ENCODE results near the gene CPT1B.

CPT1B gene

DNA sequence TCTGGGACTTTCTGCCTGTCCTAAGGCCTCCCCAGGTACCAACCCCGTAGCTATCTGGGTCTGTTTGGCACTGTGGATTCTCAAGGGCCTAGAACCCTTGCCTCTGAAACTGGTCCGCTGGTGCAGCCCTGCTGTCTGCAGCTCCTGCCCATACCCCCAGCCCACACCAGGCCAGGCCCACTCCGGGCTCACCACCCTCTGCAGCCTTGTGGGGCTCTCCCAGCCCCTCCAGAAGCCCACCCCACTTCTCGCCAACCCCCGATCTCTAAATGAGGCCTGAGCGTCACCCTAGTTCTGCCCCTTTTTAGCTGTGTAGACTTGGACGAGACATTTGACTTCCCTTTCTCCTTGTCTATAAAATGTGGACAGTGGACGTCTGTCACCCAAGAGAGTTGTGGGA, 27.8 kb downstream of the CPT1B start:
- peaks cover 0 to 21% (median 12%) of the 10 kb centered on the region in 4 donors for H3K4me1 ChIP-seq
- H3K4me3 ChIP-seq: no peak overlapping the region
- H3K27me3 ChIP-seq: peaks cover 0 to 74% of the 10 kb centered on the region in 2 donors
- TF ChIP-seq, protein P1, sequence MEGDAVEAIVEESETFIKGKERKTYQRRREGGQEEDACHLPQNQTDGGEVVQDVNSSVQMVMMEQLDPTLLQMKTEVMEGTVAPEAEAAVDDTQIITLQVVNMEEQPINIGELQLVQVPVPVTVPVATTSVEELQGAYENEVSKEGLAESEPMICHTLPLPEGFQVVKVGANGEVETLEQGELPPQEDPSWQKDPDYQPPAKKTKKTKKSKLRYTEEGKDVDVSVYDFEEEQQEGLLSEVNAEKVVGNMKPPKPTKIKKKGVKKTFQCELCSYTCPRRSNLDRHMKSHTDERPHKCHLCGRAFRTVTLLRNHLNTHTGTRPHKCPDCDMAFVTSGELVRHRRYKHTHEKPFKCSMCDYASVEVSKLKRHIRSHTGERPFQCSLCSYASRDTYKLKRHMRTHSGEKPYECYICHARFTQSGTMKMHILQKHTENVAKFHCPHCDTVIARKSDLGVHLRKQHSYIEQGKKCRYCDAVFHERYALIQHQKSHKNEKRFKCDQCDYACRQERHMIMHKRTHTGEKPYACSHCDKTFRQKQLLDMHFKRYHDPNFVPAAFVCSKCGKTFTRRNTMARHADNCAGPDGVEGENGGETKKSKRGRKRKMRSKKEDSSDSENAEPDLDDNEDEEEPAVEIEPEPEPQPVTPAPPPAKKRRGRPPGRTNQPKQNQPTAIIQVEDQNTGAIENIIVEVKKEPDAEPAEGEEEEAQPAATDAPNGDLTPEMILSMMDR (IDR thresholded peaks at IDR 0.05): no peak
- DNase-seq: no peak
- no peak overlapping the region for H3K27ac ChIP-seq
- H3K9me3 ChIP-seq: no peaks in the 10 kb centered on the region
- no peaks in the 10 kb centered on the region for H3K36me3 ChIP-seq
- intact Hi-C loops (cut with DNase I; ENCODE audit: low total_unique reads): no loop called here

DNA sequence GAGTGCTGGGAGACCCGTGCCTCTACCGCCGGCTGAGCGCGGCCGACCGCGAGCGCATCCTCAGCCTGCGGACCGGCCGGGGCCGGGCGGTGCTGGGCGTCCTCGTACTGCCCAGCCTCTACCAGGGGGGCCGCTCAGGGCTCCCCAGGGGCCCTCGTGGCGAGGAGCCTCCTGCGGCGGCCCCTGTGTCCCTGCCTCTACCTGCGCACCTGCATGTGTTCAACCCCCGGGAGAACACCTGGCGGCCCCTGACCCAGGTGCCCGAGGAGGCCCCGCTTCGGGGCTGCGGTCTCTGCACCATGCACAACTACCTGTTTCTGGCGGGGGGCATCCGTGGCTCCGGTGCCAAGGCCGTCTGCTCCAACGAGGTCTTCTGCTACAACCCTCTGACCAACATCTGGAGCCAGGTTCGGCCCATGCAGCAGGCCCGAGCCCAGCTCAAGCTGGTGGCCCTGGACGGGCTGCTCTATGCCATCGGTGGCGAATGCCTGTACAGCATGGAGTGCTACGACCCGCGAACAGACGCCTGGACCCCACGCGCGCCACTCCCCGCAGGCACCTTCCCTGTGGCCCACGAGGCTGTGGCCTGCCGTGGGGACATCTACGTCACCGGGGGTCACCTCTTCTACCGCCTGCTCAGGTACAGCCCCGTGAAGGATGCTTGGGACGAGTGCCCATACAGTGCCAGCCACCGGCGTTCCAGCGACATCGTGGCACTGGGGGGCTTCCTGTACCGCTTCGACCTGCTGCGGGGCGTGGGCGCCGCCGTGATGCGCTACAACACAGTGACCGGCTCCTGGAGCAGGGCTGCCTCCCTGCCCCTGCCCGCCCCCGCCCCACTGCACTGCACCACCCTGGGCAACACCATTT, 29.1 kb downstream of the CPT1B start:
- intact Hi-C loops (cut with DNase I; ENCODE audit: low total_unique reads): no loop called here
- peaks cover 0 to 87% of the 10 kb centered on the region in 2 donors for H3K27me3 ChIP-seq
- H3K27ac ChIP-seq: no peak overlapping the region
- H3K9me3 ChIP-seq: no peaks in the 10 kb centered on the region
- TF ChIP-seq, protein P1 (IDR thresholded peaks at IDR 0.05): no peak
- H3K4me1 ChIP-seq: peaks cover 0 to 30% (median 16%) of the 10 kb centered on the region in 4 donors
- no peaks in the 10 kb centered on the region for H3K36me3 ChIP-seq
- H3K4me3 ChIP-seq: peak overlapping the region in 1 of 2 donors; percentile 33
- no peak for DNase-seq

DNA sequence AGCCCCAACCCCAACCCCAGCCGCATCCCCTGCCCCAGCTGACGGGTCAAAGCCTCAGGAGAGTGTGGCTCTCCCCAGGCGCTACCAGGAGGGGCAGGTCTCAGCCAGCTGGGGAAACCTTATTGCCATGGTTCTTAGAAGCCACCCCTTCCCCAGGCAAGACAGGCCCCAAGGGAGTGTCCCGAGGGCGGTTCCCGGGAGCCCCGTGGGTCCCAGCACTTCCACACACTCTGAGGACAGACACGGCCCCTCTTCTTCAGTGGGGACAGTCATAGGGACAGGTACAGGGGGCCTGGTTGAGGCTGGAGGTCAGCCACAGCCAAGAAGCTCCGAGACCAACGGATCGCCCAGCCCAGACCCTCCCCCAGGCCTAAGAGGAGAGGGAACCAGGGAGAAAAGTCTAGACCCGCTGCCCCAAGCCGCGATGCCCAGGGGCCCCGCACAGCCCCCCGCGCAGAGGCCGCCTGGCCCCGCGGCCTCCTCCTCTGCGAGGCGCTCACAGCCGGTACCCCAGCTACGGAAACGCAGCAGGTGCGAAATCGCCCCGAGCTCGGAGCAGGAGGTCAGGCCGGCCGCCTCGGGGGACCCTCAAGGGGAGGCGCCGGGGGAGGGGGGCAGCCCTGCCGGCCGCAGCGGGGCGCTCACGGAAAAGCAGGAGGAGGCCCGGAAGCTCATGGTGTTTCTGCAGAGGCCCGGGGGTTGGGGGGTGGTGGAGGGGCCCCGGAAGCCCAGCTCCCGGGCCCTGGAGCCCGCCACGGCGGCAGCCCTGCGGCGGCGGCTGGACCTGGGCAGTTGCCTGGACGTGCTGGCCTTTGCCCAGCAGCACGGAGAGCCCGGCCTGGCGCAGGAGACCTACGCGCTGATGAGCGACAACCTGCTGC, 29.9 kb downstream of the CPT1B start:
- no peak for DNase-seq
- TF ChIP-seq, protein P1 (IDR thresholded peaks at IDR 0.05): no peak

DNA sequence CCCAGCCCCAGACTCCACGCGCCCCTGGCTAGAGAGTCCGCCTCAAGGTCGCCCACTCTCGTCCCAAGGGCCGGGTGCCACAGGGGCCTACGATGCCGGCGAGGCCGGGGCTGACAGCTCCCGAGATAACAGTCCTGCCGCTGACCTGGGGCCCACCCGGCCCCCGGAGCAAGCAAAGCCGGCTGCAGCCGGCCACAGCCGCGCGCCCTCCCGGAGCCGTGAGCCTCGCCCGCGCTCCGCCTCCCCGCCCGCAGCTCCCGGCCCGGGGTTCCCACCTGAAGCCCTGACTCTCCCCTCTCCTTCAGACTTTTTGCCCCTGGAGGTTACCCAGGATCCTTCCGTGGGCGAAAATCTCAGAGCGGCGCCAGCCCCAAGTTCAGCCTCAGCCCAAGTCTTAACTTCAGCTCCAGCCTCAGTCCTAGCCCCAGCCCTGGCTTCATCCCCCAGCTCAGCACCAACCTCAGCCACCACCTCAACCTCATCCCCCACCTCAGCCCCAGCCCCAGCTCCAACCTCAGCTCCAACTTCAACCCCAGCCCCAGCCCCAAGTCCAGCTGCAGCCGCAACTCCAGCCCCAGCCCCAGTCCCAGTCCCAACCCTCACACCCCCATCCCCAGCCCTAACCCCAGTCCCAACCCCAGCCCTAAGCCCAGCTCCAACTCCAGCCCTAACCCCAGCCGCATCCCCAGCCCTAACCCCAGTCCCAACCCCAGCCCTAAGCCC, 30.8 kb downstream of the CPT1B start:
- Histone ChIP-seq H3K27ac (no peak overlapping the region), H3K4me1 (peaks cover 0 to 33% (median 19%) of the 10 kb centered on the region in 4 donors), H3K4me3 (no peak overlapping the region), H3K27me3 (peaks cover 0 to 87% of the 10 kb centered on the region in 2 donors), H3K36me3 (no peaks in the 10 kb centered on the region), H3K9me3 (no peaks in the 10 kb centered on the region)
- DNase-seq: no peak
- intact Hi-C loops (cut with DNase I; ENCODE audit: low total_unique reads): no loop called here
- TF ChIP-seq, protein P1 (IDR thresholded peaks at IDR 0.05): no peak

More for the DNA sequence above, 29.9 kb downstream of the CPT1B start:
- intact Hi-C loops (cut with DNase I; ENCODE audit: low total_unique reads): no loop called here
- Histone ChIP-seq H3K4me1 (peaks cover 0 to 33% (median 19%) of the 10 kb centered on the region in 4 donors), H3K9me3 (no peaks in the 10 kb centered on the region), H3K36me3 (no peaks in the 10 kb centered on the region), H3K4me3 (peak overlapping the region in 1 of 2 donors; percentile 33), H3K27me3 (peaks cover 0 to 91% of the 10 kb centered on the region in 2 donors), H3K27ac (no peak overlapping the region)
